Parathyroid adenoma (tissue), 2 donors: ENCODE measurements around the gene FAM184A.

Experiments used
- H2AFZ ChIP-seq: fragments of 300-600 bp; sonication (generic); one replicate; pipeline ENCODE4 v1.7.0; 2017; ENCODE audit warnings: antibody characterized with exemption, mild to moderate bottlenecking
- H3K27ac ChIP-seq: fragments of 300-600 bp; sonication (generic); one replicate; pipeline ENCODE4 v1.7.0; 2017
- H3K27me3 ChIP-seq: fragments of 300-600 bp; sonication (generic); one replicate; pipeline ENCODE4 v1.7.0; 2017; ENCODE audit warnings: low read length; ENCODE audit not compliant: control insufficient read depth, insufficient read depth
- H3K36me3 ChIP-seq: fragments of 300-600 bp; sonication (generic); one replicate; pipeline ENCODE4 v1.7.0; 2017; ENCODE audit warnings: low read length; ENCODE audit not compliant: control insufficient read depth, insufficient read depth
- H3K4me1 ChIP-seq: fragments of 300-600 bp; sonication (generic); one replicate; pipeline ENCODE4 v1.7.0; 2017; ENCODE audit warnings: control low read depth
- H3K4me2 ChIP-seq: fragments of 300-600 bp; sonication (generic); one replicate; pipeline ENCODE4 v1.7.0; 2017; ENCODE audit warnings: low read length
- H3K4me3 ChIP-seq: fragments of 300-600 bp; sonication (generic); one replicate; pipeline ENCODE4 v1.7.0; 2017; ENCODE audit warnings: low read depth, low read length
- H3K79me2 ChIP-seq: fragments of 300-600 bp; sonication (generic); one replicate; pipeline ENCODE4 v1.7.0; 2017; ENCODE audit warnings: control low read depth
- H3K9ac ChIP-seq: fragments of 300-600 bp; sonication (generic); one replicate; pipeline ENCODE4 v1.7.0; 2017; ENCODE audit warnings: mild to moderate bottlenecking
- H3K9me3 ChIP-seq: fragments of 300-600 bp; sonication (generic); one replicate; pipeline ENCODE4 v1.7.0; 2017; ENCODE audit warnings: low read length; ENCODE audit not compliant: control insufficient read depth
- TF ChIP-seq, protein P1 (sequence below): fragments of 300-600 bp; sonication (generic); IDR thresholded peaks from one replicate; pipeline ENCODE4 v1.7.0; 2017; ENCODE audit warnings: antibody characterized with exemption, mild to moderate bottlenecking
- donor health status: primary hyperparathyroidism.

The FAM184A gene

DNA sequence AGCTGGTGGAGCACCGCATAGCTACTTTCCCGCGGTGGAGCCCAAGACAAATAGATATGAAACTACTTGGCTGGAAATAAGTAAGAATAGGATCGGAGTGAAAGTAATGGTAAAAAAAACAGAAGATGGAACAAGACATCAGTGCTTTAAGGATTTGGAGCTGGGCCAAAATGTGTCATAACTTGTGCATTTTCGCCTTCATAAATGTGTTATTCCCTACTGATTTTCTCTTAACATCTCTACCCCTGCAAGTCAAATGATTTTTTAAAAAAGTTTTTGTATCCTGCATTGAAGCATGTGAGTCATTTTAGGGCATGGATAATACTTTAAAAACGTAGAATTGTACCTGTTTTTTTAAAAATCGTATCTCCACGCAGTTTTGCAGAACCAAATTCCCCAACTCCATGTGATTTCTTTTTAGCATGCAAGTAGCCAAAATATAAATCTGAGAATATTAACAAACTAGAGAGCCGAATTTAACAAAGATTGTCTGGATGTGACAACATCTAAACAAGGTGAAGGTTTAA, 882 bp upstream of the FAM184A start:
- Histone ChIP-seq H3K27ac (peak overlapping the region; percentile 64), H2AFZ (peak overlapping the region; percentile 99)

DNA sequence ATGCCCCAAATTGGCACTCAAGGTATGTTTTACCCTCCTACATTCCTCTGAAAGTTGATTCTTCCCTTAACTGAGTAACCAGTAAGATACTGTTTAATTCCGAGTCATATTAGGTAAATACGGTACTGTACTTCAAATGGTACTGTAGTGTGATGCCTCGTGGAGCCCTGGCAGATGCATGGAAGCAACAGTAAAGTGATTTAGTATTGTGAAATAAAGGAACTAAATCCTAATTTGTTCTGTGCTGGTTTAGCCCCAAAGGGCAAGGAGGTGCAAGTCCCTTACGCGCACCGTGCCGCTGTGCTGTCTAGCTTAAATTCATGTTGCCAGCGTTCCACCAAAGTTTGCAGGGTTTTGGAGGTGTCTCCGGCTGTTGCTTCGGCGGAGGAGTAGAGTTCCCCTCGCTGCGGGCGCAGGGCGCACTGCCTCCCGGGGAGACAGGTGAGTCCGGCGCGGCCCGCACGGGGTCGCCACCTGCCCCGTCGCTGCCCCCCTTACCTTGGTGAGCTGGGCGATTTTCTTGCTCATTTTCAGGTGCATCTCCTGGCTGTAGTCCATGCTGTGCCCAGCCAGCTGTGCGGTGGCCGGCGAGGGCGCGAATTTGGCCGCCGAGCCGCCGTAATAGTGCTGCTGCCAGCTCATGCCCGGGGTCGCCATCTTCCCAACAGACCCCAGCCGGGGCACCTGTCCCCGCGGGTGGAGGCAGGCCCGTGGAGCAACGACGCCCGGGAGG, 655 bp downstream of the FAM184A start:
- TF ChIP-seq, protein P1, sequence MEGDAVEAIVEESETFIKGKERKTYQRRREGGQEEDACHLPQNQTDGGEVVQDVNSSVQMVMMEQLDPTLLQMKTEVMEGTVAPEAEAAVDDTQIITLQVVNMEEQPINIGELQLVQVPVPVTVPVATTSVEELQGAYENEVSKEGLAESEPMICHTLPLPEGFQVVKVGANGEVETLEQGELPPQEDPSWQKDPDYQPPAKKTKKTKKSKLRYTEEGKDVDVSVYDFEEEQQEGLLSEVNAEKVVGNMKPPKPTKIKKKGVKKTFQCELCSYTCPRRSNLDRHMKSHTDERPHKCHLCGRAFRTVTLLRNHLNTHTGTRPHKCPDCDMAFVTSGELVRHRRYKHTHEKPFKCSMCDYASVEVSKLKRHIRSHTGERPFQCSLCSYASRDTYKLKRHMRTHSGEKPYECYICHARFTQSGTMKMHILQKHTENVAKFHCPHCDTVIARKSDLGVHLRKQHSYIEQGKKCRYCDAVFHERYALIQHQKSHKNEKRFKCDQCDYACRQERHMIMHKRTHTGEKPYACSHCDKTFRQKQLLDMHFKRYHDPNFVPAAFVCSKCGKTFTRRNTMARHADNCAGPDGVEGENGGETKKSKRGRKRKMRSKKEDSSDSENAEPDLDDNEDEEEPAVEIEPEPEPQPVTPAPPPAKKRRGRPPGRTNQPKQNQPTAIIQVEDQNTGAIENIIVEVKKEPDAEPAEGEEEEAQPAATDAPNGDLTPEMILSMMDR, result peak; percentile 36
- Histone ChIP-seq H3K9me3 (no peaks in the 10 kb centered on the region), H3K4me1 (peaks cover 5% of the 10 kb centered on the region), H3K4me3 (peak overlapping the region; percentile 71), H3K79me2 (no peaks in the 10 kb centered on the region), H3K4me2 (peak overlapping the region; percentile 81), H2AFZ (peak overlapping the region; percentile 99), H3K36me3 (no peaks in the 10 kb centered on the region), H3K27me3 (no peaks in the 10 kb centered on the region), H3K9ac (no peak overlapping the region), H3K27ac (peak overlapping the region; percentile 71)

More for the DNA sequence above, 882 bp upstream of the FAM184A start:
- Histone ChIP-seq H3K9me3 (no peaks in the 10 kb centered on the region), H3K4me2 (peak overlapping the region; percentile 81), H3K4me3 (peak overlapping the region; percentile 71), H3K36me3 (no peaks in the 10 kb centered on the region), H3K4me1 (peaks cover 5% of the 10 kb centered on the region), H3K9ac (no peak overlapping the region), H3K79me2 (no peaks in the 10 kb centered on the region), H3K27me3 (no peaks in the 10 kb centered on the region)
- TF ChIP-seq, protein P1, result no peak

DNA sequence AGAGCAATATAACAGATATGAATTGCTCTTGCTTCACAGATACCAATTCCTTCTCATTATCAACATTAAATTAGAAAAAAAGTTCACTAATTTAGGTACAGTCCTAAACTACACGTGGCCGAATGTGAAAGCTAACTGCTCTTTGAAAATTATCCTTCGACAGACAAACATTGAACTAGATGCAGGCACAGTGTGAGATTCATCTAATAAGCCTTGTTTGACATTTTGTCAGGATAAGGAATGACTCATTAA, 1.1 kb downstream of the FAM184A start:
- TF ChIP-seq, protein P1, result no peak
- Histone ChIP-seq H3K9me3 (no peaks in the 10 kb centered on the region), H3K4me1 (peaks cover 5% of the 10 kb centered on the region), H2AFZ (peak overlapping the region; percentile 99), H3K4me2 (peak overlapping the region; percentile 81), H3K27ac (no peak overlapping the region), H3K36me3 (no peaks in the 10 kb centered on the region), H3K9ac (no peak overlapping the region), H3K79me2 (no peaks in the 10 kb centered on the region), H3K4me3 (peak overlapping the region; percentile 71), H3K27me3 (no peaks in the 10 kb centered on the region)

DNA sequence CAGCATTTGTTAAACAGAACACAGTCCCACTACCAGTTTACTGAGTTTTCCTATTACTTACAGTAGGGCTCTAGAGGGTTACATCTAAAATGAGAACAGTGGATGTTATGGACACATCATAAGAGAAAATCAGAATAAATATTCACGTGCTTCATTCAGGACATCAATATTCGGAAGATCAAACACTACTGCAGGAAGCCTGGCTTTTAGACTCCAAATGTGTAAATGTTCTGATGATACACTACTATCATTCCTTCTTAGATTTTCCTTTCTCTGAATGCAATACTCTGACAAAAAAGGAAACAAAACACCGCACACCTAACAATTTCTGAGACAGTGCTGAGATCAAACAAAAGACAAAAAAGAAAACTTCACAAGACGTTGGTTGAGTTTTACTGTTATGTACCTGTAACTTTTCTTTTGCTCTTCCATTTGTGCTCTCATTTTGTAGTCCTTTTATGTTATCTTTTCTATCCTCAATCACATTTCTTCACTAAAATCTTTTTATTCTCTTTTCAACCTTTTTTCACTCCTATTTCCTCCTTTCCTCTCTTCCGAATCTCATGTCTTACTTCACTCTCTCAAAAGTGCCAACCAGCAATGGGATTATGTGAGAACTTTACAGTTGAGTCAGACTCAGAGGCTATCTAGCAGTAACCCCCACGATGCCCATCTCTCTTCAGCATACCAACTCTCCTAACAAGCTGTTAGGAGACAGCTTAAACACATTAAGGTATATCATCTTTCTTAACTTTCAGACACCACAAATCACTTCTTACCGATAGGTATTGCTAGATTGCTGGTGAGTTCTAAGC, 1.7 kb downstream of the FAM184A start:
- Histone ChIP-seq H3K36me3 (no peaks in the 10 kb centered on the region), H3K4me1 (peaks cover 5% of the 10 kb centered on the region), H3K9ac (no peak overlapping the region), H3K27me3 (no peaks in the 10 kb centered on the region), H3K27ac (no peak overlapping the region), H3K4me2 (peak overlapping the region; percentile 81), H3K9me3 (no peaks in the 10 kb centered on the region), H3K4me3 (peak overlapping the region; percentile 71), H3K79me2 (no peaks in the 10 kb centered on the region), H2AFZ (peak overlapping the region; percentile 99)
- TF ChIP-seq, protein P1, result no peak
